GM18526 (cell line): Measurements from ENCODE around the gene CAPZB.

Experiments
- POLR2A ChIP-seq: IDR thresholded peaks from 3 replicates; pipeline ENCODE4 v1.6.1; 2011; ENCODE audit not compliant: insufficient read length; ENCODE audit errors: extremely low read depth

CAPZB gene

DNA sequence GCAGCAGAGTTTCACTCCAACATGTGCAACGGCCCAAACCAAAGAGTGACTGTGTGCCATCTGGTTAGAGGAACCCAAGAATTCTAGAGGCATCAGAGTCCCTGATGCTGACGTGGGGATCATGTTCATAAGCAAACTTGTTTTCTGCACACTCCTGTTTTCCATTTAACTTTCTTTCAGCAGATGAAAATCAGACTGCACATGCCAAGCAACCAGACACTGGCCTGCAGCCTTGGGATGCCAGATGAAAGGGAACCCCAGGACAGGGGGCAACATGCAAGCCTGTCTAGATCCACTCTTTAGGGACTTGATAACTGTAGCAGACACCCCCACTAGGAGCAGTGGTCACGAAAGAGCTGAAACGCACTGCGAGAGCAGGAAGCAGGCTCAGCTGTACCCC, 116.4 kb downstream of the CAPZB start:
- no peak for TF ChIP-seq POLR2A

DNA sequence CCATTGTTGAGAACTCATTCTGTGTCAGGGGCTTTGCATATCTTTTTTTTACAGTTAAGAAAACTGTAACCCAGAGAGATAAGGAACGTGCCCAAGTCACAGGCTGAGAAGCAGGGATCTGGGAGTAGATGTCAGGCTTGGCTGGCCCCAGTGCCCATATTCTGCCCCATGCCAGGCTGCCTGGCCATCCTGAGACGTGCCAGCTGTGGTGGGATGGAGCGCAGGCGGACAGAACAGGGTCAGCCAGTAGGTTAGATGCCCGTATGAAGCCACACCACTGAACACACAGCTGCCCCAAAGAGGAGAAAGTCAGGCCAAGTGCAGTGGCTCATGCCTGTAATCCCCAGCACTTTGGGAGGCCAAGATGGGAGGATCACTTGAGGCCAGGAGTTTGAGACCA, 117.3 kb downstream of the CAPZB start:
- no peak for TF ChIP-seq POLR2A

- no peak for TF ChIP-seq POLR2A
These were observed 117.7 kb downstream of the CAPZB start for GRCh38 chr1:19367584-19368041.

DNA sequence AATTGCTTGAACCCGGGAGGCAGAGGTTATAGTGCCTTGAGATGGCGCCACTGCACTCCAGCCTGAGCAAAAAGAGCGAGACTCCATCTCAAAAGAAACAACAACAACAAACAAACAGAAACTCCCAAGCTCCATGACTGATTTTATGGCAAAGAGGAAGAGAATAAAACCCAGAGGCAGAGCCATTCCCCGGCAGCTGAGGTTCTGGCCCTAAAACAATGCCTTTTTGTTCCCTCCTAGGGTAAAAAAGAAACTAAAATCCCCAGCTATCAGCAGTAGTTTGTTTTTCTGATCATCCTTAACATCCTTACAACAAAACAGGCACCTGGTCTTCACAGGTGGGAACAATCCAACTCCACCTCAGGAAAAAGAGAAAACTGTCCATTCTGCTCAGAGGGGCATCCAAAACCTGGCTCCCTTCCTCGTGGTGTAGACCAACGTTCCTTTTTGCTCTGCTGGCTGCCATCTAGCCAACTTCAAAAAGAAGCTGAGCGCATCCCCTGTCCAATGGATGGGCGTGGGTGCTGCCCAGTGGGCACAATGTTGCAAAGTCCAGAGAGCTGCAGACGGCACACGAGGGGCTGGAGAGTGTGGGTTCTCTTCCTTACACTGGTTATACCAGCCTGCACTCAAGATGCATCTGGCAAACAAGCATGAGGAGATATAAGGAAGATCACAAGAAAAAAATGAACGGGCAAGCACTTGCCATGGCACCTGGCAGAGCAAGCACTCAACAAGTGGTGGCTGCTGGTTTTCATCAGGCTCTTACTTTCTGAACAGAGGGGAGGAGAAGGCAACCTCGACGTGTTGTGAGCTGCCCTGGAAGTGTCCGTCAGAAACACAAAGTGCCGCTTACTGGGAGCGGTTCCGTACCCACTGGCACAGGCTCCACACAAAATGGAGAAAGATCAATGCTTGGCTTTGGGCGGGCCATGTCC, 118.5 kb downstream of the CAPZB start:
- TF ChIP-seq POLR2A: no peak

DNA sequence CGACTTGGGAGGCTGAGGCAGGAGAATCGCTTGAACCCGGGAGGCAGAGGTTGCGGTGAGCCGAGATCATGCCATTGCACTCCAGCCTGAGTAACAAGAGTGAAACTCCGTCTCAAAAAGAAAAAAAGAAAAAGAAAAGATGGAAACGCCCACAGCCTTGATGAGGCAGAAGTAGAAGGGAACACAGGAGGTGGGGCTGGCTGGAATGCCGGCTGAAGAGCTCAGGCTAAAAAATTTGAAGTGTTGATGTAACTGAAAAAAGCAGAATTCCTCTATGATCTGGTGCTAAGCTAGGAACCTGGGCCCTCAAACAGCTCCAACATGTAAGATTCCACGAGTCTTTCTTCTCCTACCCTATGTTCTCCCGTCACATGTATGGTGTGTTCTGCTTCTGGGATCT, 119.6 kb downstream of the CAPZB start:
- no peak for TF ChIP-seq POLR2A

DNA sequence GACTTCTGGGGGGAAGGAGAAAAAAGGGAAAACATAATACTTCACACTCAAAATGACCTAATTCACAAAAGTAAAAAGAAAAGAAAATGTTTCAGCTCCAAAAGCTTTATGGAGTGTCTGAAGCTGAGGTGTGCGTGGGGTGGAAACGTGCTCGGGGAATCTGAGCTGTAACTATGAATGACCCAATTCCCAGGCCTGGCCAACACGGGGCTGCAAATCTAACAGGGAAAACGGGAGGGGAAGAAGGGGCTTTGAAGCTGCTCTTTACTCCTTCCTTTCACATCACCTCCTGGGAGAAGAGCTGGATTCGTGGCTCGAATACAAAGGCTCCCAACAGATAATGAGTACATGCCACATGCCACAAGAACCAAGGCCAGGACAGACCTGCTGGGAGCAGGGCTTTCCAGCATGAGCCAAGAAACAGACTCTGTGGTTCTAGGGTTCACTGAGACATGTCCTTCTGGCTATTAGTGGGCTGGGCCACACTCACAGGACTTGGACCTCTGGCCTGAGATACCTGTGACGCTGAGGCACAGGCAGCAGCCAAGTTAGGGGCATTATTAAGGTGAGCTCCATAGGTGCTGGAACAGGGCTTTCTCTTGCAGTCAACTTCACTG, 121.7 kb downstream of the CAPZB start:
- no peak for TF ChIP-seq POLR2A

DNA sequence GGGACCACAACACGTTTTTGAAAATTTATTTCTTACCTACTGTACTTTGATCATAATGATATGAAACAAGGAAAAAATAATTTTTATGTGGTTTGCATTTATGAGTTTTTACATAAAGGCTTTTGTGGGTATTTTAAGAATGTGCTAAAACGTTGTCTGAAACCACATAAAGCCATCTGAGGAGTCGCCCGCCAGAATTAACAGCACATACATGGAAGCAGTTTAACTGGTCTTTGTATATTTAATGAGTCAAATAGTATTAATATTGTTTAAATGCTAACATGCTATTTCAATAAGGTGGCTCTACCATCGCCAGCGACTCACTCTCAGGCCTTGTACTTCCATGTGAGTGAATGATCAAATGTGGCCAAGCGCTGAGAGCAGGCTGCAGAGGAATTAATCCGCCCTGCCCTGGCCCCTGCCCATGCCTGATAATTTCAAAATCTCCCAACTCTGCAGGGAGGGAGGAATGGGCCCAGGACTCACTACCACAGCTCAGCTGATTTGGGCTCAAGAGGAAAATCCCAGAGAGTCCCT, 123.7 kb downstream of the CAPZB start:
- no peak for TF ChIP-seq POLR2A

DNA sequence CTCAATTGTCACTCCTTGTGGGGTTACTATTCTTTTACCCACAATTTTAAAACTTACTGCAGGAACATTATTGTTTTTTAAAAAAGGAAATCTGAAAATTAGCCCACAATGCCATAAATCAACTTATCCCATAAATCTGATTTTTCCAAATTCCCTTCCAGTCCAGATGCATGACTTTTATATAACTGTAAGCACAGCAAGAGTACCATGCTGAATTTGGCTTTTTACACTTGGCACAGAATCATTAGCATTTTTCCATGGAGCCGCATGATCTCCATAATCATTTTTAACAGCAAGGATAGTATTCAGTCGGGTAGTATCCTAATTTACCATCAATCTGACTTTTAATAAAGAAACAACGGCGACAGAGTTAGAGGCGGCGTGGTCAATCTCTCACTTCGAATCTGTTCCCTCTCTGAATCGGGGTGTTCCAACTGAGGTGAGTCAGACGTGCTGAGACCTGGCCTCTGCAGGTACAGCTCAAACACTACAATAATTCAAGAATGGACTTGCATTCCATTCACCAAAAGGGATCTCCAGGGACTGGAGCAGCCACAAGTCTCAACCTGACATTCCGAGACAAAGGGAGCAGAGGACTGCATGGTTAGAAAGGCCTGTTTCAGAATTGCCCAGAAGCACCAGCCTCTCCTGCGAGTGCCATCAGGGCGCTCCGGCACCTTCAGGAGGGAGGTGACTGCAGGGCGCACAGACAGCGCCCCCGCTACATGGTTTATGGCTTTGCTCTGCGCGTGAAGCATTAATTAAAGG, 124.3 kb downstream of the CAPZB start:
- TF ChIP-seq POLR2A: no peak

- no peak for TF ChIP-seq POLR2A
These were observed 124.9 kb downstream of the CAPZB start for GRCh38 chr1:19360432-19360831.

DNA sequence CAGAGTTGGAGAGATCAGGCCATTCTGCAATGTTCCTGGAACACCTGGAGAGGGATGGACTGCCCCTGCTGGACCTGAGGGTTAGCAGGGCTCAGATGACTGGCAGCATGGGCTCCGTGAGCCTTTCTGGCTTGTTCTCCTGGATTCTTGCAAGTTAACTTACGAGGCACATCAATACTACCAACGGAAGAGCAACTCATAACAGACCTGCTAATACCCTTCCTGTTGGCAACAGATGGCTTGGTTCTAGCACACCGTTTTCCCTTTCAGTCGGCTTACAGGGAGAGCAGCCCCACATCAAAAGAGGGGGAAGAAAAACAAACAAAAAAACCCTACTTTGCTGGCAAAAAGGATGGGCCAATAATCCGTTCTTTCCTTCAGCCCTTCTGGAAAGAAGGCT, 125.3 kb downstream of the CAPZB start:
- TF ChIP-seq POLR2A: no peak

- TF ChIP-seq POLR2A: no peak
These were observed 126.0 kb downstream of the CAPZB start for GRCh38 chr1:19359357-19359756.

DNA sequence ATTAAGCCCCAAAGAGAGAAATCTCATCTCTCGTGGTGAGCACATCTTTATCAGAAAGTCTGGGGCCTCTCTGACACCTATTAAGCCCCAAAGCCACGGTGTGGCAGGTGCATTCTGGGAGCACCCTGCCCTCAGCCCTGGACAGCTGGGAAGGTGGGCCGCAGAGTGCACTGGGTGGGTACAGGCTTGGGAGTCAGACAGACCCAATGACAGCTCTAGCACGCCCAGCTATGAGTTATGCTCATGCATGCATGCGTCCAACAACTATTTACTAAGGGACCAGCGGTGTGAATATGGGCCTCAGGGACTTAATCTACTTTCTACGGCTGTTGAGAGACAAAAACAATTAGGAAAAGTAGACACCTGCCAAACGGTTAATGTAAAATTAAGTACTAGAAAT, 126.6 kb downstream of the CAPZB start:
- TF ChIP-seq POLR2A: no peak

- no peak for TF ChIP-seq POLR2A
These were observed 127.9 kb downstream of the CAPZB start for GRCh38 chr1:19357299-19357986.

DNA sequence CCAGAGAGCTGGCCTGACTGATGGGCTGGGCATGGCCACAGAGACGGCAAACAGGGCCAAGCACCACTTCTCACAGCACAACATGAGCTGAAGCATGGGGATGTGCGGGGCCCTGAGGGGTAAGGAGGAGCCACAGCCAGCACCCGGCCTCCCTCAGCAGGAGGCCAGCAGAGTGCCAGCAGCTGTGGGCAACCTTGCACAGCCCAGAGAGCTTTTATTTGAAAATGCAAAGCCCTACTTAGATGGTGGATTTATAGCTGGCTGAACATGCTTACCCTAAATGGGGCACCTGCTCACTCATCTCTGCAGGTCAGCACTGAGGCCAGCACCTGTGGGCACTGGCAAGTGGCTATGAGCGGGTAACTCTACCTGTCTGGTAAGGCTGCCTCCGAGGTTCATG, 129.1 kb downstream of the CAPZB start:
- no peak for TF ChIP-seq POLR2A

GRCh38 chr1:19354531-19354981, 130.8 kb downstream of the CAPZB start:
- no peak for TF ChIP-seq POLR2A
